A673 (cell line): Measurements from ENCODE around the gene ALOX12B.

ENCODE experiments used
- EZH2 ChIP-seq: fragments of 200-600 bp; sonication (generic); IDR thresholded peaks from 2 replicates; pipeline ENCODE4 v1.6.1; 2017; ENCODE audit warnings: borderline replicate concordance, low read depth, mild to moderate bottlenecking, mixed read lengths, antibody characterized with exemption, low read length; ENCODE audit not compliant: poor library complexity, severe bottlenecking
- TF ChIP-seq, protein P1 (sequence below): fragments of 300-800, 200-600 bp; sonication (generic); conservative IDR thresholded peaks from 2 replicates; pipeline ENCODE4 v1.5.1; 2017; ENCODE audit warnings: low read depth, mild to moderate bottlenecking, antibody characterized with exemption, low read length, moderate library complexity, mixed read lengths

DNA sequence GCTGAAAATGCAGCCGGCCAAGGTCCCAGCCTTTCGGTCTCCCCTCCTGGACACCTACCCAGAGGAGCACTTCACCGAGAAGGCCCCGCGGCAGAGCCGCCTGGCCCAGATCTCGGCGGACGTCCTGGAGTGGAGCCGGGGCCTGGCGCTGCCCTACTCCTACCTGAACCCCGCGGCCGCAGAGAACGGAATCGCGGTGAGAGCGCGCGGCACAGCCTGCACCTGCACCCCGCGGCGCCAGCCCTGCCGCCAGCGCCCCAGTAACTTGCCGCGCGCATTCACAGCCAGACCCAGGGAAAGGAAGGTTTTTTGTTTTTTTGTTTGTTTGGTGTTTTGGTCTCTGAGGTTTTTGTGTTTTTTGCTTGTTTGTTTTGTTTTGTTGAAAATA, 15.2 kb downstream of the ALOX12B start:
- TF ChIP-seq, protein P1, sequence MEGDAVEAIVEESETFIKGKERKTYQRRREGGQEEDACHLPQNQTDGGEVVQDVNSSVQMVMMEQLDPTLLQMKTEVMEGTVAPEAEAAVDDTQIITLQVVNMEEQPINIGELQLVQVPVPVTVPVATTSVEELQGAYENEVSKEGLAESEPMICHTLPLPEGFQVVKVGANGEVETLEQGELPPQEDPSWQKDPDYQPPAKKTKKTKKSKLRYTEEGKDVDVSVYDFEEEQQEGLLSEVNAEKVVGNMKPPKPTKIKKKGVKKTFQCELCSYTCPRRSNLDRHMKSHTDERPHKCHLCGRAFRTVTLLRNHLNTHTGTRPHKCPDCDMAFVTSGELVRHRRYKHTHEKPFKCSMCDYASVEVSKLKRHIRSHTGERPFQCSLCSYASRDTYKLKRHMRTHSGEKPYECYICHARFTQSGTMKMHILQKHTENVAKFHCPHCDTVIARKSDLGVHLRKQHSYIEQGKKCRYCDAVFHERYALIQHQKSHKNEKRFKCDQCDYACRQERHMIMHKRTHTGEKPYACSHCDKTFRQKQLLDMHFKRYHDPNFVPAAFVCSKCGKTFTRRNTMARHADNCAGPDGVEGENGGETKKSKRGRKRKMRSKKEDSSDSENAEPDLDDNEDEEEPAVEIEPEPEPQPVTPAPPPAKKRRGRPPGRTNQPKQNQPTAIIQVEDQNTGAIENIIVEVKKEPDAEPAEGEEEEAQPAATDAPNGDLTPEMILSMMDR, result no peak
- no peak for TF ChIP-seq EZH2
